Measurements from ENCODE around the gene ETS2.

ETS2 gene

DNA sequence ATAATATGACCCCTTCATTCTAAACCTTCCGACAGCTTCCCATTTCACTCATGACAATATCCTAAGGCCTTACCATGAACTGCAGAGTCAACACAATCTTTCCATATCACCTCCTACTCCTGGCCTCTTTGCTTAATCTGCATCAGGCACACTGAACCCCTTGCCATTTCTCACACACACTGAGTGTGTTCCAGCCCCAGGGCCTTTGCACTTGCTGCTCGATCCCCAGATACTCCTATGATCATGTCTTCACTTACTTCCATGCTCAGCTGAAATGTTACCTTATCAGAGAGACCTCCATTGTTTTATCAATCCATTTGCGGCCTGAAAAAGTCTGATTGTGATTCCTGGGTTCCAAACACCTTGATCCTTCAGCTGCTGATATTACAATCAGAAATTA is 47.0 kb downstream of the ETS2 start:
- ChIA-PET CTCF (interaction anchor here (1.5 kb wide), 1 partner anchor 9 kb away, joined by 5 read pairs; no protein-coding TSS in a partner anchor), POLR2A (no interaction called here)
- DNase-seq (ENCODE audit: extremely low spot score) = no peak
- no peak for TF ChIP-seq CTCF (IDR thresholded peaks at IDR 0.05; ENCODE audit: control extremely low read depth, extremely low read depth, low read depth, missing control alignments)

DNA sequence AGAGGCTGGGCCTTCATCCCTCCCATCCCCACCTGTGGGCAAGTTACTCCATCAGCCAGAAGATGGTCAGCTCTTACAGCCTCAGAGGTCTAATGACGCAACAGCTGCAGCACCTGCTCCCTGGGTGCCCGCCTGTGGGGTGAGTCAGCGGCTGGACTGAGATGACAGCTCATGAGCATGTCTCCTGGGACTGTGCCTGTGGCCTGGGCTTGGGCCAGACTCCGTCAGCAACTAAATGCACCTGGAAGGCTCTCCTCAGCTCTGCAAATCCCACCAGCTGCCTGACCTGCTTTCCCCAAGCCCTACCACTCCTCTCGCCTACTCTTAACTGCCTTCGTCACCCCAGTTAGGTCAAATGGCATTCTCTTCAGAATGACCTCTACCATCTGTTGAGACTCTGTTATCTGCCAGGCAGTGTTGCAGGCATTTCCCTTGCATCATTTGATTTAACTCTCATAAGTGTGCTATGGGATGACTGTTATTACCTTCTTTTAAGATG is 47.7 kb downstream of the ETS2 start:
- POLR2A ChIA-PET = no interaction called here
- CTCF ChIA-PET = interaction anchor here (1.5 kb wide), 1 partner anchor 10 kb away, joined by 5 read pairs; no protein-coding TSS in a partner anchor
- no peak for TF ChIP-seq CTCF (IDR thresholded peaks at IDR 0.05; ENCODE audit: control extremely low read depth, extremely low read depth, low read depth, missing control alignments)
- DNase-seq (ENCODE audit: extremely low spot score) = no peak

DNA sequence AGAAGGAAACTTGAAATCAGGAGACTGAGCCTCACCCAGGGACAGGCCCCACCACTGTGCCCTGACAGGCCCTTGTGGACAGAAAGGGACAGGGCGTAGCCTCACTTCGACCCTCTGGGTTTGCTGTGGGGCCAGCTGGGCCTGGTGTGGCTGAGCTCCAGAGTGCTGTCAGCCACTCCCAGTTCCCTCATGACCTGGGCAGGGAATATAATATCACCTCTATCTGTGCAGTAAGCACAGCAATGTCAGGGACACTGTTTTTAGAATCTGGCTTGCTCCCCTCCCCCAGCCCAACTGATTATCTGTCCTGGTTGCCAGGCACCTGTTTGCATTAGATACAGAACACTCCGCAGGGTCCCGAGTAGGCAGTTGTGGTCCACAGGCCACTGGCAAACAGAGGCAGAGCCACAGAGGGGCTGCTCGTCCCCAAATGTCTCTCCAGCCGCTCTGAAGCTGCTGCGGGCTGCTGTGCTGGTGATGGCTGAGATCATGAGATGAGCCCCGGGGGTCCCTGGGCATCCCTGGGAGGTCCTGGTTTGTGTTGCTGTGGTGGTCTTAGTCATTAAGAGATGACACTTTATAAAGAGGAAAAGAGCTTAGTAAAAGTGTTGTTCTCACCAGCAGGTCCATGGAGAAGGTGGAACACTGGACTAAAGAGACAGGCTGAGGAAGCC is 51.6 kb downstream of the ETS2 start:
- no peak for TF ChIP-seq CTCF (IDR thresholded peaks at IDR 0.05; ENCODE audit: control extremely low read depth, extremely low read depth, low read depth, missing control alignments)
- ChIA-PET CTCF (interaction anchor here (1.0 kb wide), 1 partner anchor 32 kb away, joined by 3 read pairs; no protein-coding TSS in a partner anchor), POLR2A (no interaction called here)
- DNase-seq (ENCODE audit: extremely low spot score) = no peak

DNA sequence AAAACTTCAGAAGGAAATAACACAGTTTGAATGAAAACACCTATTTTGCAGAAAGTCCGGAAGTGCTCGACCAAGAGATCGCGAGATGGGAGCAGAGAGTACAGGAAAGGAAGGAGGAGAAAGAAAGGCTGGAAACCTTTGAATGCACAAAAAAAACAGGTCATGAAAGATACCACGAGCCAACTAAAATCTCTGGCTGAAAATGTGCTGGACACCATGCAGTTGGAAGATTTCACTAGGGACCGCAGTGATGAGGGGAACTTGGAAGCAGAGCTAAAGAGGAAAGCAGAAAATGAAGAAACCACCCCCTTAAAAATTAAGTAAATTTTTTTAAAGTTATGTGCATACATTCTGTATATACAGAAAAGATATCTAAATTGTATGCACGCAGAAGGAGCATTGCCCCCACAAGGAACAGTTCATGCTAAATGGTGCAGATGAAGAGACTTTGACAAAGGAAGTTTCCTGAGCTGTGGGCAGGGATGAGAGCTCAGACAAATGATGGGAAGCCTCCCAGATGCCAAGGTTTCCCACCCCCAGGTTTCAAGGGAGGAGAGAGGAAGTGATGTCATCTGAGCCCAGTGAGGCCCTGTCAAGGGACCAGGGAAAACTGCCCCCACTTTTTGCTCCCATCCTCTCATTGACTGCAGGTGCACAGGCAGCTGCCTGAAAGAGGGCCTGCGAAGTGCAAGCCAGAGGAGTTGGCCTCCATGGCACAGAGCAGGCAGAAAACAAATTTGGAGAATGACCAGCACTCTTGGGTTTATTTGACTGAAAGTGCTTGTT is 52.5 kb downstream of the ETS2 start:
- no peak for TF ChIP-seq CTCF (IDR thresholded peaks at IDR 0.05; ENCODE audit: control extremely low read depth, extremely low read depth, low read depth, missing control alignments)
- no peak for DNase-seq (ENCODE audit: extremely low spot score)
- POLR2A ChIA-PET = no interaction called here
- CTCF ChIA-PET = interaction anchor here (1.0 kb wide), 1 partner anchor 31 kb away, joined by 3 read pairs; no protein-coding TSS in a partner anchor

GRCh38 chr21:38858812-38859205 is 53.1 kb downstream of the ETS2 start:
- ChIA-PET POLR2A (no interaction called here), CTCF (no interaction called here)
- no peak for TF ChIP-seq CTCF (IDR thresholded peaks at IDR 0.05; ENCODE audit: control extremely low read depth, extremely low read depth, low read depth, missing control alignments)
- DNase-seq (ENCODE audit: extremely low spot score) = no peak

DNA sequence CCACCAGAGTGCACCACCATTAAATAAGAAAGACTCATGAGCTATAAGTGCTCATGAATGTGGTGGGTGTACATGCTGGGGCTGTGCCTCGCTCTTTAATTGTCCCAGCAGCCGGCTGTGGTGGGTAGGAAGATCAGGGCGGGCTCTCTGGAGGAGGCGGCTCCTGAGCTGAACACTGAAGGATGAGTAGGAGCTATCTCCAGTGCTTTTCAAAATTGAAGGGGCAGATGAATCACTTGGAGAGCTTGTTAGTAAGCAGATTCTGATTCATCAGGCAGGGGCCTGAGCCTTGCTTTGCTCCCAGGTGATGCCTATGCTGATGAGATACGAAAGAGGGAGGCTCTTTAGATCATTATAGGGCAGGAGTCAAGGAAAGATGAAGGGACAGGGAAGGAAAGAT is 54.1 kb downstream of the ETS2 start:
- POLR2A ChIA-PET = no interaction called here
- no peak for TF ChIP-seq CTCF (IDR thresholded peaks at IDR 0.05; ENCODE audit: control extremely low read depth, extremely low read depth, low read depth, missing control alignments)
- DNase-seq (ENCODE audit: extremely low spot score) = no peak
- CTCF ChIA-PET = interaction anchor here (1.0 to 1.1 kb wide), 2 partner anchors 29 to 139 kb away, joined by 3 read pairs; no protein-coding TSS in a partner anchor

All from GM10248 (cell line).